HG03025 (cell line): ENCODE measurements around the gene C3.
"Not testable (repeated sequence)": the region's sequence is repeated elsewhere in the genome, so short reads cannot be mapped to it uniquely, and the experiment has no call there.

Source experiments
- ATAC-seq: cut with Tn5 transposase; IDR thresholded peaks from one replicate; pipeline ENCODE4 v1.9.1; 2021; ENCODE audit warnings: mild to moderate bottlenecking, moderate library complexity; ENCODE audit not compliant: unreplicated experiment, low FRiP score

Gene C3

GRCh38 chr19:6694147-6694815, 26.2 kb downstream of the C3 start:
- no peak for ATAC-seq

DNA sequence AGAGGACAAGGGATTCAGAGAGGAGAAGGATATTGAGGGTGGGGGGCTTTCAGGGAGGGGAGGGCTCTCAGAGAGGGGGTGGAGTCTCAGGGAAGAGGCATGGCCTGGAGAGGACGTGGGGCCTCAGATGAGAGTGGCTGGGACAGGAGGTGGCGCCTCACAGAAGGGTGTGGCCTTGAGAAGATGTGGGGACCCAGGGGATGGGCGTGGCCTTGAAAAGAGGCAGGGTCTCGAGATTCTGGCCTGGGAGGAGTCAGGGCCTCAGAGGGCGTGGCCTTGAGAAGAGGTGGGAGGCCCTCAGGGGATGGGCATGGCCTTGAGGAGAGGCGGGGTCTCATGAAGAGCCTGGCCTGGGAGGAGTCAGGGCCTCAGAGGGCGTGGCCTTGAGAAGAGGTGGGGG, 26.8 kb downstream of the C3 start:
- no peak for ATAC-seq

DNA sequence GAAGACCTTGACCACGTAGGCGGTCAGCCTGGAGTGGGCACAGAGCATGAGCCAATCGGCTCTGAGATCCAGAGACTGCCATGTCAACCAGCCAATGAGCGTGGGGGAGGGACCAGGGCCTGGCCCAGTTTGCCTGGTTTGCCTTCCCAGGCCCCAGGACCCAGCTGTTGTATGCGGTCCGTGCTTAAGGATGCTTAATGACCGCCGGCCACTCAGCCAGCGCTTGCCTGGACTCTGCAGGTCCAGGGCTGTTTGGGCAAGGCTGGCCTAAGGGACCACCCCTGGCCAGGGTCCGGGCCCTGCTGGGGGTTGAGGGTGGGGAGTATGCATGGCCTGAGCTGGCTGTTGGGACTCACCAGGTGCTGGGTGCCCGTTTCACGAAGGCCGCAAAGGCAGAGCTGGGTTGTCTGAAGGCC, 27.4 kb downstream of the C3 start:
- no peak for ATAC-seq

DNA sequence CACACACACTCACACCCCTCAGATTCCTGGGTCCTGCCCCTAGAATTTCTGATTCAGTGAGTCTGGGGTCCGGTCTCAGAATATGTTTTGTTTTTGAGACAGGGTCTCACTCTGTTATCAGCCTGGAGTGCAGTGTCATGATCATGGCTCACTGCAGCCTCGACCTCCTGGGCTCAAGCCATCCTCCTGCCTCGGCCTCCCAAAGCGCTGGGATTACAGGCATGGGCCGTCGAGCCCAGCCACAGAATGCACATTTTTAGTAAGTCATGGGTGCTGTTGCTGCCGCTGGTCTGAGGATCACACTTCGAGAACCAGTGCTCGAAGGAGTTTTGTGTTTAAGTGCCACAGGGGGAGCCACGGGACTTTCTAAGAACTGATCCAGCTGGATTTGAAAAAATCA, 28.4 kb downstream of the C3 start:
- no peak for ATAC-seq

GRCh38 chr19:6691342-6691741, 29.1 kb downstream of the C3 start:
- ATAC-seq, result no peak

DNA sequence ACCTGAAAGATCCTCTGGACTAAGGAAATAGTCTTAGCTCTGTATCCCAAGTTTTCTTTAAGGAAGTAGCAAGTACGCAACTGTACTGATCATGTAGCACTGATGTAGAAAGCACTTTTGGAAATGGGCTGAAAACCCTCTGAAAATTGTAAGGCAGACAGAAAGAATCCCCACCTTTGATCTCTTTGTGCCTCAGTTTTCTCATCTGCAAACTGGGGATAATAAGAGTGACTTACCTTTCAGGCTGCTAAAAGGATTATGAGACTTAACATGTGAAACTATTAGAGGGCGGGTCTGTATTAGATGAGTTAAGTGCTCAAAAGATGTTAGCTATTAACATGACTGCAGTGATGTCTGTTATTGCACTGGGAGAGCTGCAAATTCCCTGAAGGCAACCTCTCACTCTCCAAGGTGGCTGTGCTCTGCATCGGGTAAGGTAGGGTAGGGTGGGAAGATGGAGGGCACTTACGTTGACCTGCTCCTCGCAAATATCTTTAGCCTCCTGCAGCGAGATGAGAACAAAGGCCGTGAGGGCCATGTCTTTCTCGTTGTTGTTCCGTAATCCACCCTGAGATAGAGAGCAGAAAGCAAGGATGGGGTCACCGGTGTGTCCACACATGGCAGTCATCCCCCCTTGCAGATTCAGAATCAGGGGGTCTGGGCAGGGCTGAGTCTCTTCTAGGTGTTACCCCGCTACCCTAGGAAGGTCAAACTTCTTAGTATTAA, 30.1 kb downstream of the C3 start:
- no peak for ATAC-seq

DNA sequence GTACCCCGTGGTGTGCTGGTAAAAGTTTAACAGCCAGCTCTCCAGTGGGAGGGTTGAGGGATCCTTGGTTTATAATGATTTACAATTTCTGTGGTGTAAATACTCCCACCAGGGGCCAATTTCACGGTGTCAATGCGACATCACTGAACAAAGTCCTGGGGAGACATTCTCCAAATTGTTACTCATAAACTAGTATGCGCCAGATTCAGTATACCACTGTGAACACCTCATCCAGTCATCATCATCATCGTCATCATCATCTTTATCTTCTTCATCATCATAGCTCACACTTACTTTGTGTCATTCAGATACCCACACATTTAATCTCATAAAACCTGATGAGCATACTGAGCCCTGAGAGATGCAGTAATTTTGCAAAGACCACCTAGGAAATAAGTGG, 33.3 kb downstream of the C3 start:
- ATAC-seq, result no peak

DNA sequence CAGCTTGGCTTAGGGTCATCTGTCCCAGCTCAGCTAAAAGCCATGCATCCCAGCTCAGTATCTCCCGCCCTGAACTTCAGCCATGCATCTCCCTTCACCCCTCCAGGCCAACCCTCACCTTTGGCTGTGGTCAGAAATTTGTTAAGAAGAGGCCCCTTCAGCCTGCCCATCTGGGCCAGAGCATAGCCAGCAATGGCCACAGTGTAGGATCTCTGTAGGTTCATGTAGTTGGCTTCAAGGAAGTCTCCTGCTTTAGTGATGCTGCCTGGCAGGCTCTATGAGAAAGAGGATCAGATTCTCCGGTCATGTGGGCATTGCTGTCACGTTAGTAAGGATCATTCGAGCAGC, 33.8 kb downstream of the C3 start:
- no peak for ATAC-seq

GRCh38 chr19:6685962-6686627, 34.4 kb downstream of the C3 start:
- no peak for ATAC-seq

DNA sequence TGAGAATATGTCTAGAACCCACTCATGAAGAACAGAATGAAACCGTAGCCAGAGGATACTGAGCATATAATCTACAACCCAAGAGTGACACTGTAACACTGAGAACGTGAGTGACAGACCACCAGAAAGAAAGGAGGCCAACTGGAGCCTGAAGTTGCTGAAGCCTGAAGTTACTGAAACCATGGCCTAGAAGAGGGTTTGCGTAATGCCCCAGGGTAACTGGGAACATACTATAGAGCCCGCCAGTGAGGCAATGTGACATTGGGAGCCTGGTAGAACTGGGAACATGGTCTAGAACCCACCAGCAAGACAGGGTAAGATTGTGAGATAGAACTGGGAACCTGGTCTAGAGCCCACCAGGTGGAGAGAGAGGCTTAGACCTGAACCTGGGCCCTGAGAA, 35.0 kb downstream of the C3 start:
- no peak for ATAC-seq

DNA sequence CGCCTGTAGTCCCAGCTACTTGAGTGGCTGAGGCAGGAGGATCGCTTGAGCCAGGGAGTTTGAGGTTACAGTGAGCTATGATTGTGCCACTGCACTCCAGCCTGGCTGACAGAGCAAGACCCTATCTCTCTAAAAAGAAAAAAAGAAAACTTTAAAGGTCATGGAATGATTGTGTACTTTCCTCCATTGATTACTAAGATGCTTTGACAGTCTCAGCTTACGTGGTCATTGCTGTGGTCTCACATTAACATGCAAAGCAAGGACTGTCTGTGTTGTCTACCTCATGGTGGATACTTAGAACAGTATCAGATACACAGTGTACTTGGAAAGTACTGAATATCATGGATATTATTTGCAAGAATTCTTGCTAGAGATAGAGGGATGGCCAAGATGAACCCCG, 36.5 kb downstream of the C3 start:
- no peak for ATAC-seq

- ATAC-seq, result no peak
These were observed 37.8 kb downstream of the C3 start for GRCh38 chr19:6682607-6683128.

- no peak for ATAC-seq
These were observed 40.3 kb downstream of the C3 start for GRCh38 chr19:6680141-6680540.

GRCh38 chr19:6679139-6679538, 41.3 kb downstream of the C3 start:
- no peak for ATAC-seq

GRCh38 chr19:6678690-6679109, 41.8 kb downstream of the C3 start:
- no peak for ATAC-seq

DNA sequence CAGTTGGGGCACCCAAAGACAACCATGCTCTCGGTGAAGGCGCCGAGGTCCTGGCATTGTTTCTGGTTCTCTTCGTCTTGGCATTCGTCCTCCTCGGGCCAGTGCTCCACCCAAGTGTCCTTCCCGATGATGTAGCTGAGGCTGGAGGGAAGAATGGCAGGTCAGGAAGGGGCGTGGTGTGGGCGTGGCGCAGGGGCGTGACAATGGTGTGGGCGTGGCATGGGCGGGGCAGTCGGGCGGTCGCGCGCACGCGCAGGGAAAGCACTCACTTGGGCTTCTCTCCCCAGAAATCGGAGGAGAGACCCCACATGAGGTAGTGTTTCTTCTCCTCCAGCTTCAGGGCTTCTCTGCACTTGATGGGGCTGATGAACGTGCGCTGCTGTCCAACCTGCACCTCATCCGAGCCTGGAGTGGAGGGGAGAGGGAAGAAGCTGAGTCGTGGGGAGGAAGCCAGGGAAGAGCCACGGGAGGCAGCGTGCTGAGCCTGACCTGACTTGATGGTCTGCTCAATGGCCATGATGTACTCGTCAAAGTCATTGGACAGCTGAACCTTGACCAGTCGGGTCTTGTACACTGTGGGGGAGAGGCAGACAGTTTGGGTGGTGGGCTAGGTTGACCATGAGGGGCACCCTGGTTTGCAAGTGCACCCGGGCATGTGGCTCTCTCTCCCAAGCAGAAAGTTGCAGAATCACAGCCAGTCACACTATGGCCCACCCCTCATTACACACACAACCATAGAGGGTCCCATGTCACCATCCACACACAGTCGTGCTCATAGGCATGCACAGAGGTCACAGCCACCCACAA, 42.4 kb downstream of the C3 start:
- no peak for ATAC-seq

DNA sequence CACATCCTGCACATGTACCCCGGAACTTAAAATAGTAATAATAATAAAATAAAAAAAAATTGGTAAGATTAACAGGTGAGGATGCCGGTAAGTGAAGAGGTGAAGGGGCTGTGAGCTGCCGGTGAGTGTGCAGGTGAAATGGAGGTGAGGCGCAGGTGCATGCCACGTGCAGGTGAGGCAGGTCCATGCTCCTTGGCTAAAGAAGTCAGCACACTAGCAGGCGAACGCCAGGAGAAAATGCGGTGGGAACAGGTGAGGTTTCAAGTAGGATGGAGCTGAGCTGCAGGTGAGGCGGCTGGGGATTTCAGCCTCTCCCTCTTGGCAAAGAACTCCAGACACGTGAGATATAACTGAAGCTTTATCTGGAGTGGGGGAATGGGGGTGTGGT, 43.0 kb downstream of the C3 start:
- ATAC-seq, result no peak

GRCh38 chr19:6676288-6676687, 44.2 kb downstream of the C3 start:
- no peak for ATAC-seq

DNA sequence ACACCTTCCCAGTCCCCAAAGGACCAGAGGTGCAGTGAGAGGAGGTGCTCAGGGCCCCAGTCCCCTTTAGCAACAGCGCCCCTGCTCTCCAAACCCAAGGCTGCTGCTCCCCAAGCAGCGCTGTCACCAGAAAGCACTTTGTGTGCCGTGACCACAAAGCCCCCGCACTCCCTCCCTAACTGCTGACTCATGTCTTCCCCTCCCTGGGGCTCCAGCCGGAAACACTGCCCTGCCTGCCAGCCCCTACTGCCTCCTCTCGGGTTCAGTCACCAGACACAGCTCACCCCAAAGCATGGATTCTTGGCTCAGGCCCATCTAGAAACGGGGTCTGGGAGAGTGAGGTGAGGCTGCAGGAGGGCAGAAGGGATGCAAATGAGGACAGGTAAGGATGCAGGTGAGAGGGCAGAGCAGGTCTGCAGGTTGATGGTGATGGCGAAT, 45.6 kb downstream of the C3 start:
- ATAC-seq, result peak; percentile 49

DNA sequence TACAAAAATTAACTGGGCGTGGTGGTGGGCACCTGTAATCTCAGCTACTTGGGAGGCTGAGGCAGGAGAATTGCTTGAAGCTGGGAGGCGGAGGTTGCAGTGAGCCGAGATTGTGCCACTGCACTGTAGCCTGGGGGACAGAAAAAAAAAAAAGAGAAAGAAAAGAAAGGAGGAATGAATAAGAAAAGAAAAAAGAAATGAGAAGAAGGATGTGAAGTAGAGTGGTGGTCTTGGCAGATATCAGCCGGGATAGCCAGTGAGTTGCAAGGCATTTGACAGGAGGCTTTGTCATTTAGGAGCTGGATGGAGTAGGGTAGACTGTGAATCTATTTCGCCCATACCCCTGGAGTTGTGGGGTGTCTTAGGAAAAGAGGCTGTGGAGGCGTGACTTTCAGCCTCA, 46.0 kb downstream of the C3 start:
- ATAC-seq, result not testable (repeated sequence)
